GM19452 (cell line): Measurements from ENCODE around the gene B3GALT4.
"Not testable (repeated sequence)": the region's sequence is repeated elsewhere in the genome, so short reads cannot be mapped to it uniquely, and the experiment has no call there.

Source experiments
- ATAC-seq: cut with Tn5 transposase; IDR thresholded peaks from one replicate; pipeline ENCODE4 v1.9.1; 2021; ENCODE audit not compliant: unreplicated experiment

B3GALT4 gene

GRCh38 chr6:33276864-33277662 lies at the start of gene B3GALT4:
Gene B3GALT4, plus strand, starts transcription at chr6:33277123. Its CDS starts 297 bp downstream, at chr6:33277420.
- peak; percentile 48 for ATAC-seq

- ATAC-seq = no peak
Measured at GRCh38 chr6:33235221-33235634, 41.7 kb upstream of the B3GALT4 start.

GRCh38 chr6:33236328-33236727 lies 40.6 kb upstream of the B3GALT4 start:
- no peak for ATAC-seq

GRCh38 chr6:33236852-33237251 lies 40.1 kb upstream of the B3GALT4 start:
- ATAC-seq = no peak

GRCh38 chr6:33237741-33238140 lies 39.2 kb upstream of the B3GALT4 start:
- no peak for ATAC-seq

- ATAC-seq = no peak
Measured at GRCh38 chr6:33241968-33242367, 35.0 kb upstream of the B3GALT4 start.

GRCh38 chr6:33243476-33243875 lies 33.4 kb upstream of the B3GALT4 start:
- no peak for ATAC-seq

GRCh38 chr6:33247977-33248642 lies 28.8 kb upstream of the B3GALT4 start:
- peak; percentile 41 for ATAC-seq

- ATAC-seq = peak; percentile 5
Measured at GRCh38 chr6:33248643-33248931, 28.3 kb upstream of the B3GALT4 start.

GRCh38 chr6:33248932-33249731 lies 27.8 kb upstream of the B3GALT4 start:
- peak; percentile 87 for ATAC-seq

GRCh38 chr6:33249732-33250630 lies 26.9 kb upstream of the B3GALT4 start:
- ATAC-seq = no peak

GRCh38 chr6:33250731-33251130 lies 26.2 kb upstream of the B3GALT4 start:
- ATAC-seq = no peak

- no peak for ATAC-seq
Measured at GRCh38 chr6:33251395-33252012, 25.4 kb upstream of the B3GALT4 start.

GRCh38 chr6:33252759-33253158 lies 24.2 kb upstream of the B3GALT4 start:
- no peak for ATAC-seq

- no peak for ATAC-seq
Measured at GRCh38 chr6:33254591-33254990, 22.3 kb upstream of the B3GALT4 start.

GRCh38 chr6:33259032-33259431 lies 17.9 kb upstream of the B3GALT4 start:
- ATAC-seq = no peak

- not testable (repeated sequence) for ATAC-seq
Measured at GRCh38 chr6:33262490-33262889, 14.4 kb upstream of the B3GALT4 start.

- no peak for ATAC-seq
Measured at GRCh38 chr6:33264015-33264414, 12.9 kb upstream of the B3GALT4 start.

- no peak for ATAC-seq
Measured at GRCh38 chr6:33271117-33271467, 5.8 kb upstream of the B3GALT4 start.
